Fibroblast of skin of abdomen (primary cell): ENCODE data around the gene CLCN7.
A peak's percentile ranks its signal among the peaks of the same experiment; 100 is the strongest.

ENCODE experiments used
- DNase-seq: peaks from one replicate; pipeline ENCODE4 v3.0.0-alpha.2; 2013

The CLCN7 gene

DNA sequence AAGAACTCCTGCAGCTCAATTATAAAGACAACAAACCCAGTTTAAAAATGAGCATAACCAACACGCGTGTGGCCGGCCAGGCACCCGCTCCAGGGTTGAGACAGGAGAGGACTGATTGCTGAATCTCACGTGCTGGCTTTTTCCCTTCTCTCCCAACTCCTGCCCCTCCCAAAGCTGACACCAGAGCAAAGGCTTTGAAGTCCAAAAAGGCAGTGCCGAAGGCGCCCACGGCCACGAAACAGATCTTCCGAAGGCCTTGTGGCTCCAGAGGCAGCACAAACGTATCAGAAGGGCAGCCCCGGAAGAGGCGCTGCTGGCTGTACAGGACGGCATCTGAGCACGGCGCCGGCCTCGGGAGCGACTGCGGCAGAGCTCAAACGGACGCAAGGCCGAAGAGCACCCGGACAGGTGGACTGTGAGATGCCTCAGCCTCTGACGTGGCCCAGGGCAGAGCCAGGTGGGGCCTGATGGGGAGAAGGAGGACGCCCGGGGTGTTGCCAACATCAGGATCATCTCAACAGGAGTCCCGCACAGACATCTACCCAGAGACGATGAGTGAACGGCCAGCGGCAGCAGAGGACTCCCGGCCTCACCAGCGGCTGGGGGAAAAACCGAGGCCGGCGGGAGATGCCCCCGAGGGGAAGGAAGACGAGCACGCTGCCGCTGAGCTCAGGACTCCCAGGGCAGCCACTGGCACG lies 10.5 kb downstream of the CLCN7 start:
- DNase-seq = no peak

DNA sequence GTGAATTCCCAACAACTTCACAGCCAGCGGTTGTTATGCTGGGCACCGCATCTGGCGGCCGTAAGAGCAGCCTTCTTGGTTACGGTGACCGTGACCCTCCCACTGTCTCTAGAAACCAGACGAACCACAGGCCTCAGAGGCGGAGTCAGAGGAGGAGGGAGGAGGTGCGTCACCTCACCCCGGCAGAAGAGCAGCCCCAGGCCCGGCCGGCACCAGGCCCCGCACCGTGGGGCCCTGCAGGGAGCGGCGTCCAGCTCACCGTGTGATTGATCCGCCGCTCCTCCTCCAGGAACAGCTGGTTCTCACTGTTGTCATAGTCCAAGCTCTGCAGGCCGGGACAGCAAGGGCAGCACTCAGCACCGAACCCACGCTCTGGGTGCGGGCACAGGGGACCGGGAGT lies 13.7 kb downstream of the CLCN7 start:
- no peak for DNase-seq

DNA sequence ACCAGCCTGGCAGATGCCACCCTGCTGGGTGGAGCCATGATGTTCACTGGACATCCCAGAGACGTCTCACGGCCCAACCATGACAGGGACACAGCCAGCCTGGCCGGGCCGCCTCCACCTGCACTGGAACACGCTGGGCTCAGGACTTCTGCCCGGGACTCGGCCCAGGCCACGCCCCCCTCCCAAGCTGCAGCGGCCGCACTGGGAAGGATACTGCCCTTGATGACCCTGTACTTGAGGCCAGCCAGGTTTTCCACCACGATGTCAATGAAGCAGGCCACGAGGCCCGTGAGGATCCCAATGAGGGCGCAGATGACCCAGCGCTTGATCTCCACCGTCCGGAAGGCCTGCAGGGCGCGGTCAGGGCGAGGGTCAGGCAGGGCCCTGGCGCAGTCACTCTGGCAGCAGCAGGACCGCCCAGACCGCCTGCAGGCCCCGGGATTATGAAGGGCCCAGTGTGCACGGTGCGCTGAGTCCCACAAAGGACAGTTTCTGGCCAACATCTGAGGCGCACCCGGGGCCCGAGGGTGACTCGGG lies 14.2 kb downstream of the CLCN7 start:
- no peak for DNase-seq

DNA sequence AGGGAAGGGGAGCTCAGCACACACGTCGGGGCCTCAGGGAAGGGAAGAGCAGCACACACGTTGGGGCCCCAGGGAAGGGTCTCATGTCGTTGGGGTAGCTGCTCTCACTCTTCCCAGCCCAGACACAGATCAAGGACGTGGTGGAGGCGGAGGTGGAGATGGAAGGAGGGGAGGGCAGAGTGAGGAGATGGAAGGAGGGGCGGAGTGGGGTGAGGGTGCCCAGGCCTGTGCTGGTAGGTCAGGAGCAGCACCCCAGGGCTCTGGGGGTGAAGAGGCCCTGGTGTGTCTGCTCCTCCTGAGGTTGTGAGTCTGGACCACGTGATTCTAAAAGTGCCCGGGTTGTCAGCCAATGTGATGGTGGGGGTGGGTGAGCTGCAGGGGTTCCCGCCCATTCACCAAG lies 14.9 kb downstream of the CLCN7 start:
- DNase-seq = no peak

DNA sequence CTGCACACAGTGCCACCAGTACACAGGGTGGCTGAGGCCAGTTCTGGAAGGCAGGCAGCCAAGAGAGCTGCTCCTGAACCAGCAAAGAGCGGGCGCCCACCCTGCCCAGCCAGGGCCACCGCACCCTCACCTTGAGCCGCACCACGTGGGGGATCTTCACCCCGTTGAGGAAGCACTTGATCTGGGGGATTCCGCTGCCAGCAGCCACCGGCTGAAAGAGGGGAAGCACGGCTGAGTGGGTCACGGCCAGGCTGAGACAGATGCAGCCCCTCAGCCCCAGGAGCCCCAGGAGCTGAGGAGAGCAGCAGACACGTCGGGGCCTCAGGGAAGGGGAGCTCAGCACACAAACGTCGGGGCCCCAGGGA lies 15.9 kb downstream of the CLCN7 start:
- no peak for DNase-seq

DNA sequence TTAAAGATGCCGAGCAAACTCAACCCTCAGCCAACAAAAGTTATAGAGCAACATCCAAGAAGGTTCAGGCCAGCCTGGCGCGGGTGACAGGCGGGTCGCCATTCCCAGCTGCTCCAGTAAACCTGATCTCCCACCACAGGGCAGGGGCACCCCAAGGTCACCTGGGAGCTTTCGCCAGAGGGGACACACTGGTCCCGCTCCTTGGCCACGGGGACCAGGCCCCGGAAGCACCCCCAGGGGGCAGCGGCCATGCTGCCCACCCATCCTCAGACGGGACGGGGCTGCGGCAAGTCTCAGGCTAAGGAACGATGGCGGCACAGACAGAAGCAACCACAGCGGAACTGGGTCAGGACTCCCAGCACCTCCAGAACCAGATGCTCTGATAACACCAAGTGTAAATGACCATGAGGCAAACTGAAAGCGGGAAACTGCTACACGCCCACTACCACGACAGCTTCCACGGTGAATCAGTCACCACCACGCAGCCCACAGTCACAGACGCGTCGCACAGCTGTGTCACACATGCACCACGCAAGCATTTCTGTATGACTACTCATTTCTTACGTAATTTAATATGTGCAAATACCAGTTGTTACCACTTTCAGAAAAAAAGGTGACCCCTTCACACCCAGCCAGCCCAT lies 16.4 kb downstream of the CLCN7 start:
- peak; percentile 45 for DNase-seq

DNA sequence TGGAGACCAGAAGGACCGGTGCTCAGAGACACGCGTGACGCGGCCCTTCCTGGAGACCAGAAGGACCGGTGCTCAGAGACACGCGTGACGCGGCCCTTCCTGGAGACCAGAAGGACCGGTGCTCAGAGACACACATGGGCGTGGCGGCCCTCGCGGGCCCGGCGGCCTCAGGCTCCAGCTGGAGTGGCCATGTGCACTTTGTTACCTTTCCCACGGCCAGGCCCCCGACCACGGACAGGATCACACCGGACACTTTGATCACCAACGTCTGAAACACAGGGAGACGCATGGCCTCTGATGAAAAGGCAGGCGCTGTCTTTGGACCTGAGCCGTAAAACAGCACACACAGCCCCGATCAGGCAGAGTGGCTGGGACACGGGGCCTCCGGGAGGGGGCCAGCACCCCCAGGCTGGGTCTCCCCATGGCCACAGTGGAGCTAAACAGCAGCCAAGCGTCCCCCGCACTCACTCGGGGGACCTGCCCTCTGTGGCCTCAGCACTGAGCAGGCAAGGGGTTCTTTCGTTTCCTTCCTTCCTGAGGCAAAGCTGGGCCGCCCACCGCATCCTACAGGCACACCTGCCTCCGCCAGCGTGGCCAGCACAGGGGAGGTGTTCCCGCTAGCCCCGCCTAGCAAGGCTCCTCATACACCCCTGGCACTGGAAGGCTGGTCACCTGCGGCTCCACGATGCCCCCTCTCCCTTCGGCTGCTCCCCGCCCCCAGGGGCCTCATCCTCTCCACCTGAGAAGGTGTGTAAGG lies 17.2 kb downstream of the CLCN7 start:
- no peak for DNase-seq

DNA sequence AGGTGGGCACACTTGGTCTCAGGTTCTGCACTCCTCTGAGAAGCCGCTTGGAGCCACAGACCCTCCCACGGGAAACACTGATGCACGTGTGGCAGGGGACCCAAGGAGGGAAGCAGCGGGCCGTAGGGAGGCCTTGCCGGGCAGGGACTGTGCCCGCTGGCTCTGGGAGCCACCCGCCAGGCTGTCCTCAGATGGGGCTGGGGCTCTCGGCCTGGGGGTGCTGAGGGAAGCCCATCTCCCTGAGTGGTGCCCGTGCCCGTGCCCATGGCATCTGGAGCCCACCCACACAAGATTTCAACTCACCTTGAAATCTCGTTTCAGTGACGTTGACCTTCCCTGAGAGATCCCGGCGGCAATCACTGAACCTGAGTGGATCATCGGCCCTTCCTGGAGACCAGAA lies 17.9 kb downstream of the CLCN7 start:
- DNase-seq = no peak

DNA sequence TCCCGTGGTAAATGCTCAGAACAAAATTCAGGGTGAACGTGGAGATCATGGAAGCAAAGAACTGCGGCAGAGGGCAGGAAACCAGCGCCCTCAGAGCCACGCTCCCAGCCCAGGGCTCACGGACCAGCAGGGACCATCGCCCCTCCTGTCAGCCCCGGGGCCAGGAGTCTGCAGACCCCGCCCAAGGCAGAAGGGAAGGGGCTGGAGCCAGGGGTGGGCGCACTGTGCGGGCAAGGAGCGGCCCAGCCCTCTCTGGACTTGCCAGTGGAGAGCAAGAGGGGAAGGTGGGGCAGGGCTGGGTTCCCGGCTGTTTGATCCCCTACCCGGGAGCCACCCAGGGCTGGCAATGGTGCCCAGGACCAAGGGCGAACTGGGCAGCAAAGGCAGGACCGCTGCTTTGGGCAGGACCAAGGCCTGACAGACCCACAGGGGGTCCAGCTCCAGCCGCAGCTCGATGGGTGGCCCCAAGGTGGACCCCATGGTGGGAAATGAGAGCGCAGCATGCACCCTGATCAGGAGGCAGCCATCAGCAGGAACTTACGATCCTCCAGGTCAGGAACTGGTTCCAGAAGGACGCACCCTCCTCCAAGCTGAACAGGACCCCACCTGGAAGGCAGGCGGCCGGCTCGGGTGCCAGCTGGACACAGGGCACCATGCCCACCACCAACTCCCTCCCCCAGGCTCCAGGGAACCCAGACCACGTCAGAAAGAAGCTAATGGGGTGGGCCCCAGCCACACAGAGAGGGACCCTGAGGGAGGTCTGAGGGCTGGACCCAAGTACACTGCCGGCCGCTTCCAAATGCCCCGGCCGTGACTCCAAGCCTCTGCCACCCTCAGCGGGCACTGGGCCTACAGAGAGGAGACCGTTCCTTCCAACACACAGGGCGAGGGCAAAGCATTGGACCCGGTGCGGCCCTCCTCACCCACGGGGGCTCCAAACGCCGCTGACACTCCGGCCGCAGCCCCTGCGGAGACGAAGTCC lies 19.3 kb downstream of the CLCN7 start:
- no peak for DNase-seq

DNA sequence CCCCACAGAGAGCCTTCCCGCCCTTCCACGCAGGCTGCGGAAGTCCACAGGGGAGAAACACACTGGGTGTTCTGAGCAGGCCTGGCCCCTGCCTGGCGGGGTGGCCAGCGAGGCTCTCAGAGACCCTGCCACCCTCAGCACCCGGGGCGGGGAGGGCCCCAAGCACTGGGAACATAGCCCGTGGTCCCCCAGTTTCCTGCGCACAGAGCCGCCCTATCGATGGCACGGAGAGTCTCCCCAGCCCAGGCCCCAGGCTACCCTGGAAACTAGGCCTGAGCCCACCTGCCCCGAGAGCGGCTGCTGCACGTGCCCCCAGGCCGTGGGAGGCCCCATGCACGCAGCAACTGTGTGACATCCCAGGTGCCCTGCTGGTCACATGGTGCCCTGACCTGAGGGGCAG lies 20.3 kb downstream of the CLCN7 start:
- DNase-seq = no peak

DNA sequence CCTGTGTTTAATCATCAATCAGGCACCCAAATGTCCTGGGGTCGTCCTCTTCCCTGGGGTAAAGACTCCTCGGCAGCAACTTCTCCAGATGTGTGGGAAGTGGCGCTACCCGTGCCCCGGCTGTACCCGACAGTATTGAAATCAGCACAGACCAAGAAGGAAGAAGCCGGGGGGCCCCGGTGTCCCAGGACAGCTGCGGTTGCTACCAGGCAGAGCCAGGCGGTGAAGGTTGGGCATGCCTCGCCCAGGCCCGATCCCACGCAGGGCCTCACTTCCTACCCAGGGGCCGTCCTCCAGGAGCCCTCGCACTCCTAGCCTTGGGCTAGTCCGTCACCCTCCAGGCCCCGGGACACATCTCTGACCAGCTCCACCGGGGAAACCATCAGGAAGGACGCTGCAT lies 21.5 kb downstream of the CLCN7 start:
- no peak for DNase-seq

DNA sequence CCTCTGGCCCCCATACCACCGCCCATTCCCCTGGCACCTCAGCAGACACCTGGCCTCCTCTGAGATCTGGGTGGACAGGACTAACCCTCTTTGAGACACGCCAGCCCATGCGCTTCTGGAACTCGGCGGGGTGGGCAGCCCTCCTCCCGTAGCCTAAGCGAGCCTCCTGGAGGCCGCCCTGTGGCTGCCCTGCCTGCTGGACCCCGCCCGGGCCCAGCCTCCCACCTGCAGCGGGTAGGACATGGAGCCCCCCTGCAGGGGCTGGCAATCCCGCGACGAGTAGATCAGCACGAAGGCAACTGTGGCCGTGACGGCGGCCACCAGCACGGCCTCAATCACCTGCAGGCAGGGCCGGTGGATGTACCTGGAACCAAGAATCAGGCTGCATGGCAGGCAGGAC lies 22.3 kb downstream of the CLCN7 start:
- DNase-seq = no peak

DNA sequence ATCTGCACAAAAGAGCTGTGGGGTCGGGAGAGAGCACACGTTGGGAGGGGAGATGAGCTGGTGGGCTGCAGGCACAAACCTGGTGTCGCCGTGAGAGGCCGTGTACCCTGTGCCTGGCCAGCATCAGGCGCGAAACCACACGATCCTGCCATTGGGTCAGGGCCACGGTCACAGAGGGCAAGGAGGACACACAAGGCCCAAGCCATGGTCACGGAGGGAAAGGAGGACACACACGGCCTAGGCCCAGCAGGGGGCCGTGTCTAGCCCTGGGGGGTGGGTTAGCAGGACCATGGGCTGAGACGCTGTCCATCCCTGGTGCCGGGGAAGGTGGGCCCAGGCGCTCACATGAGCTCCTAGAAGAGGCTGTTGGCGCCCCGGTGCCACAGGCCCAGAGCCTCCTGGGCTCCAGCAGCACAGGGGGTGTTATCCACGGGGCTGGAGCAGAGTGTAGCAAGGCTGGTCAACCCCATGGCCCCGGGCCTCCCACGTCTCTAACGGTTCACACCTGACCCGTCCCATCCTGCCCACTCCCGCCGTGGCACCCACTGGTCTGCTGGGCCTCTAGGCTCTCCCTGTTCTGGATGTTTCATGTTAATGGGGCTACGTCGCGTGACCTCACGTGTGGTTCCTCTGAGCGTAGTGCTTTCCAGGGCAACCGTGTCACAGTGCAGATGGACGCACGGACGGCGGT lies 23.0 kb downstream of the CLCN7 start:
- DNase-seq = no peak

DNA sequence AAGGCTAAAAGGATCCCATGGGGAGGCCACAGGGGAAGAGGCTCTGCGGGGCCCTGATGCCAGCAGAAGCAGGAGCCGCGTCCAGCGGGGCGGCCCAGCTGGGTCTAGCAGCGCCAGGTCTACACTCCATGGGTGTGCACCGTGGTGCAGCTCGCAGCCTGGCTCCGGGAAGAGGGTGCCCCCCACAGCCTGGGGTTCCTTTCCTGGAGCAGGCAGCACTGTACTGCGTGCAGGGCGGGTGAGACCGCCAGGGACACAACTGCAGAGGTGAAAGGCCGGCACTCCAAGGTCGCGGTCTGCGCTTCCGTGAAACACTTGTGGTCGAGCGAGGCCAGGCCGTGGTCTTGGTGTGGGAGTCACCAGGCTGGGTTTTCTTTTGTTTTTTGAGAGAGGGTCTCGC lies 24.0 kb downstream of the CLCN7 start:
- DNase-seq = no peak

DNA sequence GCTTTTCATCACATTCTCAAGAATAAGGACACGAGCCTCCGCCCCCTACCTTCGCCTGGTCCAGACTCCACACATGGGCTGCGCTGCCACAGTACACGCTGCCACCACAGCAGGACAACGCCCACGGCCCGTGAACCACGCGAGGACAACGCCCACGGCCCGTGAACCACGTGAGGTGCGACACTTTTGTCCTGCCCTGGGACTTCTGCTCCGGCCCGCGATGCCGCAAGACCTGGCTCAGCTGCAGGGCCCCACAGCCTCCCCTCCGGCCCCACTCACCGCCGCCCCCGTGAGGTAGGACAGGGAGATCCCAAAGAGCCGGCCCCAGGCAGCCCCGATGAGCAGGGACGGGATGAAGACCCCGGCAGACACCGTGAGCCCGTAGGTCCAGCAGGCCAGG lies 24.6 kb downstream of the CLCN7 start:
- no peak for DNase-seq

DNA sequence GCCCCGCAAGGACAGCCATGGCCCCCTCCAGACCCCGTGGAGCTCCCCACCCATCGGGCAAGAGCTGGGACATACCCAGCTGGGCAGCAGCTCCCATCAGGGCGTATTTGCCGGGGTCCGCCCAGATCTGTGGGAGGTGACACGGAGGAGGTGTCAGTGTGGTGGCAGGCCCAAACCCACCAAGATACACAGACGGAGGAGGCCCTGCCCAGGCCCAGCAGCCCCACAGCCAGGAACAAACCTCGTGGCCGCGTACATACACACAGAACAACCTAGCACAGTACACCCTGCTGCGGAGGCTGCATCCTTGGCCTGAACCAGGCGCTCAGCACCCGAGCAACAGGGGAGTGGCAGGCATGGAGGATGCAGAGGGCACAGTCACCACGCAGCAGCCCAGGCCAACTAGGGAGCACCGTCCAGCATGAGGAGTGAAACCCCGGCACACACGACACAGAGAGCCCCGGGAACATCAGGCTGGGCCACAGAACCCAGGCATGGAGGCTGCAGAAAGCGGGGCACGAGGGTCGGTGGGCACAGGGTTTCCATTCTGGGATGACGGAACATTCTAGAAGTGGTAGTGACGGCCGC lies 25.5 kb downstream of the CLCN7 start:
- DNase-seq = no peak

DNA sequence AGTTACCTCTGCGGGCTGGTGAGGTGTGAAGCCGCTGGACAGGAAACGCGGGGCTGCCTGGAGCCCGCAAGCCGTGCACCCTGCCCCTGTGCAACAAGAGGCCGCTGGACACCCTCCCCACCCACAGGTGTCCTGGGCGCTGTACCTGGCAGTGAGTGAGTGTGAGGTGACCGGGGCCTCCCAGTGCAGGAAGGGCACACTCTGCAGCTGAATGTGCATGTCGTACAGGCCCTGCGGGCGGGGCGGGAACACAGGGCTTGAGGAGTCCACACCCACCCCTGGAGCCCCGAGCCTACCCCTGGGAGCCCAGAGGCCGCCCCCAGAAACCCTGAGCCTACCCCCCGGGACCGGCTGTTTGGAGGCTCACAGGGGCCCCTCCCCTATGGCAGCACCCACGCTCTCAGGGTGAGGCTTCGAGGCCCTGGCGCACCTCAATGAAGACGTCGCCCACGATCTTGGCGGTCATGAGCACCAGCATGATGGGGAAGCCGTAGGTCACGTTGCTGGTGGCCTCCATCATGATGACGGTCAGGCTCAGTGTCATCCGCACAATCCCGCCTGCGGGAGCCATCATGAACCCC lies 26.2 kb downstream of the CLCN7 start:
- no peak for DNase-seq

DNA sequence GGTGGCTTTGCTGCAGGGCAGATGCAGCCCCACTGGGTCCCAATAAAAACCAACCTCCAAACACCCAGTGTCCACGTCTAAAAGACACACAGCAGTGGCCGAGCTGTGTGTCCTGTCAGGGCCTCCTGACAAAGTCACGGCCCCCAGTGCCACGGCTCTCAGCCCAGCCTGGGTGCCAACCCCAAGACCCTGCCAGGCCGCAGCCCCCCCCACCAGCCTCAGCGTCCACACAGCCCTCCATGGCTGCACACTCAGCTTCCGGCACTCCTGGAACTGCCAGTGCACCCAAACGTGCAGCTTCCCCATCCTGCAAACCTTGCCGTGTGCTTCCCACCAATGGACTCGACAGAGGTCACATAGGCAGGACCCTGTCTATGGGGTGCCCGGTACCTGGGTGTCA lies 26.9 kb downstream of the CLCN7 start:
- DNase-seq = no peak

DNA sequence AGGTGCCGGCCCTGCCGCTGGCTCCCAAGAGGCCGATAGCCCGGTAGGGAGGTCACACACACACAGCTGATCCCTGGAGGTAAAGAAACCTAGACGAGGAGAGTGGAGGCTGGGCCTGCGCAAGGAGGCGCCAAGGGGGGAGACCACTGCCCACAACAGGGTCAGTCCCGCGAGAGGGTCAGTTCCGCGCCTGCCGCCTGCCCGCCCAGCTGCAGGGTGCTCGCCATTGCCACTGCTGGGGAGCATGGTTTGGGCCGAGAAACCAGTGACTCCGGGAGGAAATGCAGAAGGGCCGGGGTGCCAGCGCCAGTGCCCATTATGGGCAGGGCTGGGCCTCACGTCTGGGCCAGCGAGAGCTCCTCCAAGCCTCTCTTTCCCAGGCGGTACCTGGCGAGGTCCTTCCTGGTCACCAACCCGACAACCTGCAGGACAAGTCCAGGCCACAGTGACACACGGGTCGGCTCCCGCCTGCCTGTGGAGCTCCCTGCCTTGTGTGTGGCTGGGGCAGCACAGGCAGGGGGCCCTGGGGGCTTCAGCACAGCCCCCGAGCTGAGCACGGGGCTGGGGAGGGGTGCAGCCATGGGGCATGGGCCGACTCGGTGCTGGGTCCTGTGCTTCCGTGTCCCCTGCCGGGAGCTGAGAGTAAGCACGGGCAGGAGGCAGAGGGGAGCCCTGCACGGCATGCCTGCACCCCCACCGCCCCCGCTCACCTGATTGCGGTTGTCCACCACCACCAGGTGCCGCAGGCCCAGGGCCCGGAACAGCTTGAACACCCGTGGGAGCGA lies 28.3 kb downstream of the CLCN7 start:
- DNase-seq = no peak

DNA sequence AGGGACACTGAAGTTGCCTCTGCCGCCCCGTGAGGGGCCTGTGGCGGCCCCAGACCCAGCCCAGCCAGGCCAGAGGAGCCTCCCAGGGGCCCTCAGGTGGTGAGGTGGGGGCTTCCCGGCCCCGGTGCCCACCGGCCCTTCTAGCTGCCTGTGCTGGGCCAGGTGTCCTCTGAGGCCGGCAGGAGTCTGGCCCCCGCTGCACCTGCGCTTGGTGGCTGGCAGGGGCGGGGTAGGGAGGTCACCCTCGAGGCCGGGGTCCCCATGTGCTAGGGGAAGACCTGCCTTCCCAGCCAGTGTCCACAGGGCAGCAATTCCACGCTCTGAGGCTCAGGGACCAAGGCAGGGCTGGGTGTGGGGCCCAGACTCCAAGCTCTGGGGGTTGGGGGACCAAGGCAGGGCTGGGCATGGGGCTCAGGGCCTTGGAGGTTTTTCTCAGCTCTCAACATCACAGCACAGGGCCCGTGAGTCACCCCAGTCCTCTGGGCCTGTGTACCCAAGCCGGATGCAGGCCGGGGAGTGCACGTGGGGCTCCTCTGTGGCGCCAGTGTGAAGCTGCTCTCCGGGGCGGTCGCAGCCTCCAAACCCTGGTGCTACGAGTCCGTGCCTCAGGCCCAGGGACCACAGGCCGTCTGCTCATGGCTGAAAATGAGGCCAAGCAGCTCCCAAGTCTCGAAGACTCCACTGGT lies 29.2 kb downstream of the CLCN7 start:
- no peak for DNase-seq
